WTC11 (cell line): Measurements from ENCODE around the gene FGF14. TPM values are rescaled to one million over a fixed set of nuclear protein-coding genes. Genes with fewer than 3 reads are reported as not detected.

Source experiments
- ATAC-seq: fragments of 200-7000 bp; cut with Tn5 transposase; 2 replicates; pipeline ENCODE4 v1.10.0; 2021; ENCODE audit warnings: mild to moderate bottlenecking, moderate library complexity
- CTCF ChIA-PET: fragments of 300-600 bp; sonication (Branson Sonifier 250); formaldehyde crosslinking; loops from one replicate; lab custom pipeline; 2021; ENCODE audit warnings: antibody characterized with exemption; lab: Charles Lee
- POLR2A ChIA-PET: fragments of 350-600 bp; sonication (Branson Sonifier 250); formaldehyde crosslinking; loops from one replicate; lab custom pipeline; 2021; ENCODE audit warnings: antibody characterized with exemption; lab: Charles Lee
- DNase-seq: peaks from one replicate; pipeline ENCODE4 v3.0.0; 2021; ENCODE audit warnings: low spot score
- H3K27ac Mint-ChIP-seq: 2 replicates; pipeline ENCODE4 v1.8.0; 2021; ENCODE audit warnings: mixed read lengths
- H3K27me3 Mint-ChIP-seq: 2 replicates; pipeline ENCODE4 v1.8.0; 2021; ENCODE audit warnings: low read depth, mild to moderate bottlenecking, moderate library complexity, mixed read lengths
- H3K36me3 Mint-ChIP-seq: 2 replicates; pipeline ENCODE4 v1.8.0; 2021; ENCODE audit warnings: mixed read lengths
- H3K4me1 Mint-ChIP-seq: 2 replicates; pipeline ENCODE4 v1.8.0; 2022; ENCODE audit warnings: mixed read lengths
- H3K4me3 Mint-ChIP-seq: 2 replicates; pipeline ENCODE4 v1.8.0; 2021; ENCODE audit warnings: mild to moderate bottlenecking, moderate library complexity, mixed read lengths
- H3K9me3 Mint-ChIP-seq: 2 replicates; pipeline ENCODE4 v1.8.0; 2021; ENCODE audit warnings: mixed read lengths
- ATF6 ChIP-seq: sonication (generic); formaldehyde crosslinking; IDR thresholded peaks from 2 replicates; pipeline ENCODE4 v1.8.1; 2023; ENCODE audit warnings: mild to moderate bottlenecking, missing genetic modification reagents
- CBFB ChIP-seq: sonication (generic); formaldehyde crosslinking; IDR thresholded peaks from 2 replicates; pipeline ENCODE4 v1.8.1; 2022; ENCODE audit warnings: mild to moderate bottlenecking, low read depth, missing genetic modification reagents
- CREB1 ChIP-seq: sonication (generic); formaldehyde crosslinking; IDR thresholded peaks from 2 replicates; pipeline ENCODE4 v1.8.0; 2023; ENCODE audit warnings: mild to moderate bottlenecking, missing genetic modification reagents
- CTCF ChIP-seq: fragments of 200-600 bp; IDR thresholded peaks from 2 replicates; pipeline ENCODE4 v1.8.0; 2022; ENCODE audit warnings: antibody characterized with exemption
- ESRRA ChIP-seq: sonication (generic); formaldehyde crosslinking; IDR thresholded peaks from 2 replicates; pipeline ENCODE4 v1.8.1; 2022; ENCODE audit warnings: mild to moderate bottlenecking, missing genetic modification reagents, borderline replicate concordance
- FOXK1 ChIP-seq: sonication (generic); formaldehyde crosslinking; IDR thresholded peaks from 2 replicates; pipeline ENCODE4 v1.8.0; 2022; ENCODE audit warnings: mild to moderate bottlenecking, moderate library complexity, missing genetic modification reagents
- HMGA2 ChIP-seq: fragments of 250-450 bp; sonication (Bioruptor Pico); IDR thresholded peaks from 2 replicates; pipeline ENCODE4 v1.4.0; 2021; ENCODE audit warnings: mild to moderate bottlenecking, moderate library complexity
- MLX ChIP-seq: sonication (generic); formaldehyde crosslinking; IDR thresholded peaks from 2 replicates; pipeline ENCODE4 v1.8.1; 2023; ENCODE audit warnings: mild to moderate bottlenecking, missing genetic modification reagents, moderate library complexity
- NFE2L1 ChIP-seq: sonication (generic); formaldehyde crosslinking; IDR thresholded peaks from 2 replicates; pipeline ENCODE4 v1.8.1; 2023; ENCODE audit warnings: missing genetic modification reagents
- NR1H2 ChIP-seq: sonication (generic); formaldehyde crosslinking; IDR thresholded peaks from 2 replicates; pipeline ENCODE4 v1.9.0; 2021; ENCODE audit warnings: mild to moderate bottlenecking, moderate library complexity, missing genetic modification reagents
- NR2C2 ChIP-seq: sonication (generic); formaldehyde crosslinking; IDR thresholded peaks from 2 replicates; pipeline ENCODE4 v1.8.0; 2022; ENCODE audit warnings: mild to moderate bottlenecking, missing genetic modification reagents
- RORB ChIP-seq: fragments of 250-450 bp; sonication (Bioruptor Pico); IDR thresholded peaks from 2 replicates; pipeline ENCODE4 v1.9.0; 2021; ENCODE audit warnings: mild to moderate bottlenecking
- SMAD4 ChIP-seq: sonication (generic); formaldehyde crosslinking; IDR thresholded peaks from 2 replicates; pipeline ENCODE4 v1.8.0; 2022; ENCODE audit warnings: mild to moderate bottlenecking, missing genetic modification reagents
- SP1 ChIP-seq: sonication (generic); formaldehyde crosslinking; conservative IDR thresholded peaks from 2 replicates; pipeline ENCODE4 v1.8.1; 2022; ENCODE audit warnings: missing genetic modification reagents
- ZNF121 ChIP-seq: sonication (generic); formaldehyde crosslinking; IDR thresholded peaks from 2 replicates; pipeline ENCODE4 v1.8.0; 2023; ENCODE audit warnings: missing genetic modification reagents
- ZNF232 ChIP-seq: sonication (generic); formaldehyde crosslinking; IDR thresholded peaks from 2 replicates; pipeline ENCODE4 v1.8.0; 2022; ENCODE audit warnings: mild to moderate bottlenecking, missing genetic modification reagents
- ZNF317 ChIP-seq: sonication (generic); formaldehyde crosslinking; IDR thresholded peaks from 2 replicates; pipeline ENCODE4 v1.8.1; 2023; ENCODE audit warnings: low read depth, mild to moderate bottlenecking, moderate library complexity, missing genetic modification reagents, borderline replicate concordance
- ZNF425 ChIP-seq: fragments of 250-450 bp; sonication (Bioruptor Pico); conservative IDR thresholded peaks from 2 replicates; pipeline ENCODE4 v1.9.0; 2021; ENCODE audit warnings: mild to moderate bottlenecking
- total RNA-seq: library from RNA; stranded (reverse); gene quantifications from 3 replicates; pipeline ENCODE4 v1.2.3, GENCODE V29; 2021
- TF ChIP-seq, protein P1 (sequence below): sonication (generic); formaldehyde crosslinking; conservative IDR thresholded peaks from 2 replicates; pipeline ENCODE4 v1.8.1; 2022; ENCODE audit warnings: mild to moderate bottlenecking, missing genetic modification reagents
- TF ChIP-seq, protein P2 (sequence below): fragments of 250-450 bp; sonication (Bioruptor Pico); IDR thresholded peaks from 2 replicates; pipeline ENCODE4 v1.9.0; 2021; ENCODE audit warnings: mild to moderate bottlenecking
- TF ChIP-seq, protein P3 (sequence below): sonication (generic); formaldehyde crosslinking; IDR thresholded peaks from 2 replicates; pipeline ENCODE4 v1.8.0; 2023; ENCODE audit warnings: missing genetic modification reagents
- TF ChIP-seq, protein P4 (sequence below): fragments of 250-450 bp; sonication (Bioruptor Pico); IDR thresholded peaks from 2 replicates; pipeline ENCODE4 v1.9.0; 2021; ENCODE audit warnings: moderate library complexity, mild to moderate bottlenecking, inconsistent platforms, borderline replicate concordance
- TF ChIP-seq, protein P5 (sequence below): sonication (generic); formaldehyde crosslinking; IDR thresholded peaks from 2 replicates; pipeline ENCODE4 v1.8.1; 2022; ENCODE audit warnings: low read depth, missing genetic modification reagents, borderline replicate concordance

FGF14 gene
- total RNA-seq, 1 experiment from 2014 or later = 0.28 TPM

- no peak for TF ChIP-seq ZNF317 (CRISPR knock-in tag)
- TF ChIP-seq ZNF232 (CRISPR knock-in tag) = no peak
- no peak for TF ChIP-seq NFE2L1
- TF ChIP-seq ZNF425 (CRISPR knock-in tag) = no peak
- TF ChIP-seq, protein P1, sequence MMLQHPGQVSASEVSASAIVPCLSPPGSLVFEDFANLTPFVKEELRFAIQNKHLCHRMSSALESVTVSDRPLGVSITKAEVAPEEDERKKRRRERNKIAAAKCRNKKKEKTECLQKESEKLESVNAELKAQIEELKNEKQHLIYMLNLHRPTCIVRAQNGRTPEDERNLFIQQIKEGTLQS (CRISPR knock-in tag) = no peak
- no peak for TF ChIP-seq HMGA2 (CRISPR knock-in tag)
- TF ChIP-seq CTCF = no peak
- TF ChIP-seq SP1 (CRISPR knock-in tag) = no peak
- TF ChIP-seq ATF6 (CRISPR knock-in tag) = no peak
Observed at GRCh38 chr13:102236341-102236740, 165.5 kb downstream of the FGF14 start (continued).

GRCh38 chr13:102235689-102236088 lies 166.2 kb downstream of the FGF14 start:
- no peaks in the 10 kb centered on the region for H3K27me3 Mint-ChIP-seq
- H3K9me3 Mint-ChIP-seq = no peaks in the 10 kb centered on the region
- ATAC-seq = no peak; the same call in 1 of the 2 replicates
- 0 out of 2 replicates have a peak overlapping the region, but pooled peaks have one; percentile 39 for H3K27ac Mint-ChIP-seq
- peaks cover 33% of the 10 kb centered on the region for H3K4me1 Mint-ChIP-seq
- POLR2A ChIA-PET = no interaction called here
- H3K36me3 Mint-ChIP-seq = no peaks in the 10 kb centered on the region
- CTCF ChIA-PET = no interaction called here
- H3K4me3 Mint-ChIP-seq = no peak overlapping the region
- DNase-seq = no peak
- no peak for TF ChIP-seq CREB1 (CRISPR knock-in tag)
- no peak for TF ChIP-seq ESRRA (CRISPR knock-in tag)
- TF ChIP-seq ZNF232 (CRISPR knock-in tag) = no peak
- TF ChIP-seq, protein P2, sequence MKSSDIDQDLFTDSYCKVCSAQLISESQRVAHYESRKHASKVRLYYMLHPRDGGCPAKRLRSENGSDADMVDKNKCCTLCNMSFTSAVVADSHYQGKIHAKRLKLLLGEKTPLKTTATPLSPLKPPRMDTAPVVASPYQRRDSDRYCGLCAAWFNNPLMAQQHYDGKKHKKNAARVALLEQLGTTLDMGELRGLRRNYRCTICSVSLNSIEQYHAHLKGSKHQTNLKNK (CRISPR knock-in tag) = no peak
- TF ChIP-seq, protein P3, sequence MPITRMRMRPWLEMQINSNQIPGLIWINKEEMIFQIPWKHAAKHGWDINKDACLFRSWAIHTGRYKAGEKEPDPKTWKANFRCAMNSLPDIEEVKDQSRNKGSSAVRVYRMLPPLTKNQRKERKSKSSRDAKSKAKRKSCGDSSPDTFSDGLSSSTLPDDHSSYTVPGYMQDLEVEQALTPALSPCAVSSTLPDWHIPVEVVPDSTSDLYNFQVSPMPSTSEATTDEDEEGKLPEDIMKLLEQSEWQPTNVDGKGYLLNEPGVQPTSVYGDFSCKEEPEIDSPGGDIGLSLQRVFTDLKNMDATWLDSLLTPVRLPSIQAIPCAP (CRISPR knock-in tag) = no peak
- no peak for TF ChIP-seq CTCF
- TF ChIP-seq MLX (CRISPR knock-in tag) = no peak
- TF ChIP-seq, protein P4, sequence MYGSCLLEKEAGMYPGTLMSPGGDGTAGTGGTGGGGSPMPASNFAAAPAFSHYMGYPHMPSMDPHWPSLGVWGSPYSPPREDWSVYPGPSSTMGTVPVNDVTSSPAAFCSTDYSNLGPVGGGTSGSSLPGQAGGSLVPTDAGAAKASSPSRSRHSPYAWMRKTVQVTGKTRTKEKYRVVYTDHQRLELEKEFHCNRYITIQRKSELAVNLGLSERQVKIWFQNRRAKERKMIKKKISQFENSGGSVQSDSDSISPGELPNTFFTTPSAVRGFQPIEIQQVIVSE (CRISPR knock-in tag) = no peak
- TF ChIP-seq NR1H2 (CRISPR knock-in tag) = no peak
- no peak for TF ChIP-seq SMAD4 (CRISPR knock-in tag)
- no peak for TF ChIP-seq FOXK1 (CRISPR knock-in tag)
- TF ChIP-seq RORB (CRISPR knock-in tag) = no peak
- TF ChIP-seq, protein P5, sequence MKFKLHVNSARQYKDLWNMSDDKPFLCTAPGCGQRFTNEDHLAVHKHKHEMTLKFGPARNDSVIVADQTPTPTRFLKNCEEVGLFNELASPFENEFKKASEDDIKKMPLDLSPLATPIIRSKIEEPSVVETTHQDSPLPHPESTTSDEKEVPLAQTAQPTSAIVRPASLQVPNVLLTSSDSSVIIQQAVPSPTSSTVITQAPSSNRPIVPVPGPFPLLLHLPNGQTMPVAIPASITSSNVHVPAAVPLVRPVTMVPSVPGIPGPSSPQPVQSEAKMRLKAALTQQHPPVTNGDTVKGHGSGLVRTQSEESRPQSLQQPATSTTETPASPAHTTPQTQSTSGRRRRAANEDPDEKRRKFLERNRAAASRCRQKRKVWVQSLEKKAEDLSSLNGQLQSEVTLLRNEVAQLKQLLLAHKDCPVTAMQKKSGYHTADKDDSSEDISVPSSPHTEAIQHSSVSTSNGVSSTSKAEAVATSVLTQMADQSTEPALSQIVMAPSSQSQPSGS (CRISPR knock-in tag) = no peak
- no peak for TF ChIP-seq NR2C2 (CRISPR knock-in tag)
- TF ChIP-seq CBFB = no peak
- no peak for TF ChIP-seq ZNF121 (CRISPR knock-in tag)
